ENCODE measurements around the gene TMEM184A. TPM values are rescaled to one million over a fixed set of nuclear protein-coding genes. Genes with fewer than 3 reads are reported as not detected.

The TMEM184A gene
- total and polyA plus RNA-seq, 2 experiments from 2014 or later = 0.18 to 0.66 TPM

DNA sequence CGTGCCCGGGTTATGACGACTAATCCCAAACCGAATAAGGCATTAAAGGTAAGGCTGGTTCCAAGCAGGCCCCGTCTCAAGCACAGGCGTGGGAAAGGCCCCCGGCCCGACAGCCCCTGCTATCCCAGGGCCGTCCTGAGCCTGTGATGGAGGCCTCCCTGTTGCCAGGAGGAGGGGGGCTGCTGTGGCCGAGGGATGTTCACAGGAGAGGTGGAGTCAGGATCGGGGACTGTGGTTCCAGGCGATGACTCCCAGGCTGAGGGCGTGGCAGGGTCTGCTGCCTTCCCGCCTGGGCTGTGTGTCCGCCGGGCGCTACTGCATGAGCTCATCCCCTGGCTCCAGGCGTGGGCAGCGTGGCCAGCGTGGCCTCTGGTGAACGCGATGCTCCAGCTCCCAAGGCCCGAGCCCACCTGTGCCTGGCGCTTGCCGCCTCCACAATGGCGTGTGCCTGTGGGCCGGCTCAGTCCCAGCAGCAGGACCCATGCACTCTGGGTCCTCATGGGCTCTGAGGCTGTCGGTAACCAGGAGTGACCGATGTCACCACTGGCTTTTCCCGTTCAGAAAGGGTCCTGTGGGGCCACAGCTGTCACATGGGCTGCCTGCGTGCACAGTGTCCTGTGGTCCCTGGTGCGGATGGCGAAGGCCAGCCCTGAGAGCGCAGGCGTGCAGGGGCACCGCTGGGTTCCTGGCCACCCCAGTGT, 16.7 kb downstream of the TMEM184A start (continued):
- TF ChIP-seq, protein P1, sequence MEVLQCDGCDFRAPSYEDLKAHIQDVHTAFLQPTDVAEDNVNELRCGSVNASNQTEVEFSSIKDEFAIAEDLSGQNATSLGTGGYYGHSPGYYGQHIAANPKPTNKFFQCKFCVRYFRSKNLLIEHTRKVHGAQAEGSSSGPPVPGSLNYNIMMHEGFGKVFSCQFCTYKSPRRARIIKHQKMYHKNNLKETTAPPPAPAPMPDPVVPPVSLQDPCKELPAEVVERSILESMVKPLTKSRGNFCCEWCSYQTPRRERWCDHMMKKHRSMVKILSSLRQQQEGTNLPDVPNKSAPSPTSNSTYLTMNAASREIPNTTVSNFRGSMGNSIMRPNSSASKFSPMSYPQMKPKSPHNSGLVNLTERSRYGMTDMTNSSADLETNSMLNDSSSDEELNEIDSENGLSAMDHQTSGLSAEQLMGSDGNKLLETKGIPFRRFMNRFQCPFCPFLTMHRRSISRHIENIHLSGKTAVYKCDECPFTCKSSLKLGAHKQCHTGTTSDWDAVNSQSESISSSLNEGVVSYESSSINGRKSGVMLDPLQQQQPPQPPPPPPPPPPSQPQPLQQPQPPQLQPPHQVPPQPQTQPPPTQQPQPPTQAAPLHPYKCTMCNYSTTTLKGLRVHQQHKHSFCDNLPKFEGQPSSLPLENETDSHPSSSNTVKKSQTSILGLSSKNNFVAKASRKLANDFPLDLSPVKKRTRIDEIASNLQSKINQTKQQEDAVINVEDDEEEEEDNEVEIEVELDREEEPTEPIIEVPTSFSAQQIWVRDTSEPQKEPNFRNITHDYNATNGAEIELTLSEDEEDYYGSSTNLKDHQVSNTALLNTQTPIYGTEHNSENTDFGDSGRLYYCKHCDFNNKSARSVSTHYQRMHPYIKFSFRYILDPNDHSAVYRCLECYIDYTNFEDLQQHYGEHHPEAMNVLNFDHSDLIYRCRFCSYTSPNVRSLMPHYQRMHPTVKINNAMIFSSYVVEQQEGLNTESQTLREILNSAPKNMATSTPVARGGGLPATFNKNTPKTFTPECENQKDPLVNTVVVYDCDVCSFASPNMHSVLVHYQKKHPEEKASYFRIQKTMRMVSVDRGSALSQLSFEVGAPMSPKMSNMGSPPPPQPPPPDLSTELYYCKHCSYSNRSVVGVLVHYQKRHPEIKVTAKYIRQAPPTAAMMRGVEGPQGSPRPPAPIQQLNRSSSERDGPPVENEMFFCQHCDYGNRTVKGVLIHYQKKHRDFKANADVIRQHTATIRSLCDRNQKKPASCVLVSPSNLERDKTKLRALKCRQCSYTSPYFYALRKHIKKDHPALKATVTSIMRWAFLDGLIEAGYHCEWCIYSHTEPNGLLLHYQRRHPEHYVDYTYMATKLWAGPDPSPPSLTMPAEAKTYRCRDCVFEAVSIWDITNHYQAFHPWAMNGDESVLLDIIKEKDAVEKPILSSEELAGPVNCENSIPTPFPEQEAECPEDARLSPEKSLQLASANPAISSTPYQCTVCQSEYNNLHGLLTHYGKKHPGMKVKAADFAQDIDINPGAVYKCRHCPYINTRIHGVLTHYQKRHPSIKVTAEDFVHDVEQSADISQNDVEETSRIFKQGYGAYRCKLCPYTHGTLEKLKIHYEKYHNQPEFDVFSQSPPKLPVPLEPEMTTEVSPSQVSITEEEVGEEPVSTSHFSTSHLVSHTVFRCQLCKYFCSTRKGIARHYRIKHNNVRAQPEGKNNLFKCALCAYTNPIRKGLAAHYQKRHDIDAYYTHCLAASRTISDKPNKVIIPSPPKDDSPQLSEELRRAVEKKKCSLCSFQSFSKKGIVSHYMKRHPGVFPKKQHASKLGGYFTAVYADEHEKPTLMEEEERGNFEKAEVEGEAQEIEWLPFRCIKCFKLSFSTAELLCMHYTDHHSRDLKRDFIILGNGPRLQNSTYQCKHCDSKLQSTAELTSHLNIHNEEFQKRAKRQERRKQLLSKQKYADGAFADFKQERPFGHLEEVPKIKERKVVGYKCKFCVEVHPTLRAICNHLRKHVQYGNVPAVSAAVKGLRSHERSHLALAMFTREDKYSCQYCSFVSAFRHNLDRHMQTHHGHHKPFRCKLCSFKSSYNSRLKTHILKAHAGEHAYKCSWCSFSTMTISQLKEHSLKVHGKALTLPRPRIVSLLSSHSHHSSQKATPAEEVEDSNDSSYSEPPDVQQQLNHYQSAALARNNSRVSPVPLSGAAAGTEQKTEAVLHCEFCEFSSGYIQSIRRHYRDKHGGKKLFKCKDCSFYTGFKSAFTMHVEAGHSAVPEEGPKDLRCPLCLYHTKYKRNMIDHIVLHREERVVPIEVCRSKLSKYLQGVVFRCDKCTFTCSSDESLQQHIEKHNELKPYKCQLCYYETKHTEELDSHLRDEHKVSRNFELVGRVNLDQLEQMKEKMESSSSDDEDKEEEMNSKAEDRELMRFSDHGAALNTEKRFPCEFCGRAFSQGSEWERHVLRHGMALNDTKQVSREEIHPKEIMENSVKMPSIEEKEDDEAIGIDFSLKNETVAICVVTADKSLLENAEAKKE (CRISPR knock-in tag; IDR thresholded peaks at IDR 0.05) = no peak
- TF ChIP-seq JUNB (IDR thresholded peaks at IDR 0.05; ENCODE audit: unreplicated experiment) (no peak), NANOG (IDR thresholded peaks at IDR 0.05; ENCODE audit: borderline replicate concordance) (no peak), EZH2phosphoT487 (IDR thresholded peaks at IDR 0.05; ENCODE audit: unreplicated experiment) (no peak), CREB1 (CRISPR knock-in tag; IDR thresholded peaks at IDR 0.05; ENCODE audit: low read depth) (no peak), POLR2AphosphoS5 (IDR thresholded peaks at IDR 0.05; ENCODE audit: low read depth) (no peak), CTCF (conservative IDR thresholded peaks at IDR 0.05; ENCODE audit: low read depth in 2 of 2) (no peak), ETS1 (IDR thresholded peaks at IDR 0.05) (no peak)
